Neutrophil (primary cell): ENCODE data around the gene MXI1.

Source experiments
- H3K27ac ChIP-seq: fragments of 200-600 bp; sonication (generic); 2 replicates; pipeline ENCODE4 v1.5.1; 2016; ENCODE audit warnings: mild to moderate bottlenecking, moderate library complexity
- H3K27me3 ChIP-seq: fragments of 200-600 bp; sonication (generic); 2 replicates; pipeline ENCODE4 v1.6.0; 2016; ENCODE audit warnings: mild to moderate bottlenecking
- H3K36me3 ChIP-seq: fragments of 200-600 bp; sonication (generic); 2 replicates; pipeline ENCODE4 v1.5.1; 2017
- H3K4me1 ChIP-seq, 2 experiments: fragments of 200-600 bp in 1 of 2; sonication (generic) in 1 of 2; 1 replicate in 1 of 2; 2 replicates in 1 of 2; pipeline versions ENCODE4 v1.5.1 to v1.6.1; 2013 to 2016; ENCODE audit warnings: low read depth in 1 of 2, low read length in 1 of 2, mild to moderate bottlenecking in 1 of 2, moderate library complexity in 1 of 2; ENCODE audit not compliant: control insufficient read depth in 1 of 2, insufficient read depth in 1 of 2
- H3K4me3 ChIP-seq, 2 experiments: fragments of 200-600 bp in 1 of 2; sonication (generic) in 1 of 2; 1 replicate in 1 of 2; 2 replicates in 1 of 2; pipeline ENCODE4 v1.5.1; 2013 to 2016; ENCODE audit warnings: low read depth in 1 of 2, low read length in 1 of 2, mild to moderate bottlenecking in 1 of 2, moderate library complexity in 1 of 2
- H3K9me3 ChIP-seq: fragments of 200-600 bp; sonication (generic); 2 replicates; pipeline ENCODE4 v1.5.1; 2016
- TF ChIP-seq, protein P1 (sequence below): fragments of 200-600 bp; sonication (generic); IDR thresholded peaks from 2 replicates; pipeline ENCODE4 v1.5.1; 2016; ENCODE audit warnings: antibody characterized with exemption

MXI1 gene

GRCh38 chr10:110203500-110204455, 3.6 kb upstream of the MXI1 start:
- Histone ChIP-seq H3K9me3 (no peaks in the 10 kb centered on the region), H3K36me3 (no peaks in the 10 kb centered on the region), H3K27me3 (no peaks in the 10 kb centered on the region), H3K4me1 (peaks cover 7 to 16% of the 10 kb centered on the region in 2 experiments), H3K4me3 (no peak overlapping the region), H3K27ac (no peak overlapping the region)
- TF ChIP-seq, protein P1, sequence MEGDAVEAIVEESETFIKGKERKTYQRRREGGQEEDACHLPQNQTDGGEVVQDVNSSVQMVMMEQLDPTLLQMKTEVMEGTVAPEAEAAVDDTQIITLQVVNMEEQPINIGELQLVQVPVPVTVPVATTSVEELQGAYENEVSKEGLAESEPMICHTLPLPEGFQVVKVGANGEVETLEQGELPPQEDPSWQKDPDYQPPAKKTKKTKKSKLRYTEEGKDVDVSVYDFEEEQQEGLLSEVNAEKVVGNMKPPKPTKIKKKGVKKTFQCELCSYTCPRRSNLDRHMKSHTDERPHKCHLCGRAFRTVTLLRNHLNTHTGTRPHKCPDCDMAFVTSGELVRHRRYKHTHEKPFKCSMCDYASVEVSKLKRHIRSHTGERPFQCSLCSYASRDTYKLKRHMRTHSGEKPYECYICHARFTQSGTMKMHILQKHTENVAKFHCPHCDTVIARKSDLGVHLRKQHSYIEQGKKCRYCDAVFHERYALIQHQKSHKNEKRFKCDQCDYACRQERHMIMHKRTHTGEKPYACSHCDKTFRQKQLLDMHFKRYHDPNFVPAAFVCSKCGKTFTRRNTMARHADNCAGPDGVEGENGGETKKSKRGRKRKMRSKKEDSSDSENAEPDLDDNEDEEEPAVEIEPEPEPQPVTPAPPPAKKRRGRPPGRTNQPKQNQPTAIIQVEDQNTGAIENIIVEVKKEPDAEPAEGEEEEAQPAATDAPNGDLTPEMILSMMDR, result no peak

DNA sequence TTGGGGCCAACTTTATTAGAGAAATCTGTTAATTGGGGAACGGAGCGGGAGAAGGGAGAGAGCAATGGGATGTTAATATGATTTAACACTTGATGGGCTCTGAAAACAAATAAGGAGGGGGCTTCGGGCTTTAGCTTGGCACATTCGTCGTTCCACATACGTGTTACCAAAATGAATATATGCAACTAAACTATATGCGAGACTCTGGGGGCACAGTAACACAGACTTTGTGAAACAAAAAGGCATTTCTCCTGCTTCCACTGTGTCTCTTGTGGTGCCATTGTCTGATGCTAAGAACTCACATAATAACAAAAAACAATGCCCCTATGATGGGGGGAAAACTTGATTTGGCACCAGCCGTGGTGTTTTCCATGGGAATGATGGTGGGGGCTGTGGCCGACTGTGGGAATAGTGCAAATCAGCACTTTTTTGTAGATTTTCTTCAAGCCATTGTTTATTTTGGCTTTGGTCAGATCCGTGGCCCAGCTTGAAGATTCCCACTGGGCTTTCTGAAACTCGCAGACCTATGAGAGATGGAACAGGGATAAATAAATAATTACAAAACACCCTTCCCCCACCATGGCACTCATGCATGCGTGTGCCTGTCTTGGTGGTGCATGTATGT, 2.2 kb upstream of the MXI1 start:
- peaks cover 13 to 22% of the 10 kb centered on the region in 2 experiments for H3K4me1 ChIP-seq
- H3K9me3 ChIP-seq, result no peaks in the 10 kb centered on the region
- no peak overlapping the region for H3K27ac ChIP-seq
- H3K27me3 ChIP-seq, result no peaks in the 10 kb centered on the region
- no peak overlapping the region for H3K4me3 ChIP-seq
- H3K36me3 ChIP-seq, result no peaks in the 10 kb centered on the region
- TF ChIP-seq, protein P1, result no peak

DNA sequence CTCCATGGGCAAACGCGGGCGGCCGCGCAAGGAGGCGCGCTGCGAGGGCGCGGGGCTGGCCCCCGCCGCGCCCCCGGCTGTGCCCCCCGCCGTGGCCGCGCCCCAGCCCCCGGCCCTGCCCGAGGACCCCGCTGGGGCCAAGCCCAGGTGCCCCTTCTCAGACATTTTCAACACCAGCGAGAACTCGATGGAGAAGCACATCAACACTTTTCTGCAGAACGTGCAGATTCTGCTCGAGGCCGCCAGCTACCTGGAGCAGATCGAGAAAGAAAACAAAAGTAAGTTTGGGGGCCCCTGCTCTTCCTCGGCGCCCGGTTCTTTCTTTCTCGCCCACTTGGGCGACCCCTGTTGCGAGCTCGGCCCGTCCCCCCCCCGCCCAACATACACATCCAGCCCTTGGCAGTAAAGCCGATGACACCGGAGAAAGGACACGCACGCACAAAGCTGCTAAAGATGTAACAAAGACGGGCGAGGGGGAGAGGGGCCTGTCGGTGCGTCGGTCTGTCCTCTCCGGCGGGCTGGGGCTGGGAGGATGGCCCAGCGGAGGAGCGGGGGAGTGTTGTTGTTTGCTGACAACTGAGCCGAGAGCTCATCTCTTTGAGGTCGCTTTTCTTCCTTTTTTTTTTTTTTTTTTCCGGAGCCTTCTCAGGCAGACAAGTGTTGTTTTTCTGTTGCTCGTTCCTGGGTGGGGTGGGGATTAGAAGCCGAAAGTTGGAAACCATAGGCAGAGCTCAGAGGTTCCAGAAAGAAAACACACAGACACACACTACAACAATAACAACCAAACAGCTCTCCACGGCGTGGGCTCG, 604 bp downstream of the MXI1 start:
- H3K9me3 ChIP-seq, result no peaks in the 10 kb centered on the region
- no peaks in the 10 kb centered on the region for H3K27me3 ChIP-seq
- H3K4me1 ChIP-seq, result peaks cover 32 to 47% of the 10 kb centered on the region in 2 experiments
- H3K36me3 ChIP-seq, result no peaks in the 10 kb centered on the region
- TF ChIP-seq, protein P1, result no peak
- peak overlapping the region; percentile 97 for H3K27ac ChIP-seq
- H3K4me3 ChIP-seq, result peak overlapping the region; percentile 82 to 90

DNA sequence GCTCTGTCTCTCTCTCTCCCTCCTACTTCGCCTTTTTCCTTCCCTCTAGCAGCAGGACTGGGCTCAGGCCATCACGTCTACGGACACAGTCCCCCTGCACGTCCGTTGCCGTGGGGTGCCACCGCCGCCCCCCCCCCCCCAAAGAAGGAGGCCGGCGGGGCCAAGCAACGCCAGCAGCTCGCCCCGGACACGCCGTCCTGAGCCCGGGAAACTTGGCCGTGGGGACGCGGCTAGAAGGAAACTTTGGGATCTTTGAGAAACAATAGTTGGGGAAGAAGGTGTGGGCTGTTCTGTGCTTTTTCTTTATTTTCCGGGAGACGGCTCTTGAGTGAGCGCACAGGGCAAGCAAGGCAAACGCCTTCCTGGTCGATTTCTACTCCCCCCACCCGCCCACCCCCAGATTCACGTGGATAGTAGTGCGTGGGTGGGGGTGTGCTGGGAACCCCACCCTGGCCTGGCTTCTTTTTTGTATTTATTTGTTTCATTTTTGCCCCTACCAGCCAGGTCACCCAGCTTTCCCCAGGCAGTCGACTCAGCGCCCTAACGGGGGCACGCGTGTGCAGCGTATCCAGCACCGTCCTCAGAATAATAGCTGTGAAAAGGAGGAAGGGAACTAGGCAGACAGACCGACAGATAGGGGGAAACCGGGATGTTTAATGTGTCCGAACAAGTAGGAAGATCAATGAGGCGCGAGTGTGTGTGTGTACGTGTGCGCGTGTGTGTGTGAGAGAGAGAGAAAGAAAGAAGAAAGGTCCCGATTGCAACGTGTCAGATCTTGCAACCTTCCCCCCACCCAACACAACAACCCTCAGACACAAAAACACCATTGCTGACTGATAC, 1.4 kb downstream of the MXI1 start:
- Histone ChIP-seq H3K27ac (peak overlapping the region; percentile 97), H3K4me1 (peaks cover 41 to 55% of the 10 kb centered on the region in 2 experiments), H3K9me3 (no peaks in the 10 kb centered on the region), H3K27me3 (no peaks in the 10 kb centered on the region), H3K36me3 (no peaks in the 10 kb centered on the region), H3K4me3 (peak overlapping the region; percentile 82 to 90)
- TF ChIP-seq, protein P1, result no peak
